BLaER1 treated with 17β-estradiol and CSF1 and Interleukin-3, amounts not matched to agents 10 nM and 100 nM (cell line): ENCODE measurements around the gene RAET1L.

Experiments
- H3K27ac ChIP-seq, 11 experiments: shearing (Covaris generic); formaldehyde crosslinking; 2 replicates each; pipeline ENCODE4 v1.8.1; 2022
- H3K27me3 ChIP-seq, 11 experiments: shearing (Covaris generic); formaldehyde crosslinking; 2 replicates each; pipeline ENCODE4 v1.8.1; 2022
- H3K36me3 ChIP-seq, 11 experiments: shearing (Covaris generic); formaldehyde crosslinking; 2 replicates each; pipeline ENCODE4 v1.8.1; 2022
- H3K4me1 ChIP-seq, 10 experiments: shearing (Covaris generic); formaldehyde crosslinking; 2 replicates each; pipeline ENCODE4 v1.8.1; 2022
- H3K4me2 ChIP-seq, 11 experiments: shearing (Covaris generic); formaldehyde crosslinking; 2 replicates each; pipeline ENCODE4 v1.8.1; 2022
- H3K4me3 ChIP-seq, 10 experiments: shearing (Covaris generic); formaldehyde crosslinking; 2 replicates each; pipeline ENCODE4 v1.8.1; 2022
- H3K9ac ChIP-seq, 11 experiments: shearing (Covaris generic); formaldehyde crosslinking; 2 replicates each; pipeline ENCODE4 v1.8.1; 2022
- H3K9me3 ChIP-seq, 11 experiments: shearing (Covaris generic); formaldehyde crosslinking; replicated peaks in 1 of 11; 2 replicates each; pipeline ENCODE4 v1.8.1; 2022
- H4K20me1 ChIP-seq, 11 experiments: shearing (Covaris generic); formaldehyde crosslinking; 2 replicates each; pipeline ENCODE4 v1.8.1; 2022
- Cebpa-rat ChIP-seq, 11 experiments: shearing (Covaris generic); IDR thresholded peaks; 2 replicates each; pipeline ENCODE4 v1.8.1; 2022

The RAET1L gene

DNA sequence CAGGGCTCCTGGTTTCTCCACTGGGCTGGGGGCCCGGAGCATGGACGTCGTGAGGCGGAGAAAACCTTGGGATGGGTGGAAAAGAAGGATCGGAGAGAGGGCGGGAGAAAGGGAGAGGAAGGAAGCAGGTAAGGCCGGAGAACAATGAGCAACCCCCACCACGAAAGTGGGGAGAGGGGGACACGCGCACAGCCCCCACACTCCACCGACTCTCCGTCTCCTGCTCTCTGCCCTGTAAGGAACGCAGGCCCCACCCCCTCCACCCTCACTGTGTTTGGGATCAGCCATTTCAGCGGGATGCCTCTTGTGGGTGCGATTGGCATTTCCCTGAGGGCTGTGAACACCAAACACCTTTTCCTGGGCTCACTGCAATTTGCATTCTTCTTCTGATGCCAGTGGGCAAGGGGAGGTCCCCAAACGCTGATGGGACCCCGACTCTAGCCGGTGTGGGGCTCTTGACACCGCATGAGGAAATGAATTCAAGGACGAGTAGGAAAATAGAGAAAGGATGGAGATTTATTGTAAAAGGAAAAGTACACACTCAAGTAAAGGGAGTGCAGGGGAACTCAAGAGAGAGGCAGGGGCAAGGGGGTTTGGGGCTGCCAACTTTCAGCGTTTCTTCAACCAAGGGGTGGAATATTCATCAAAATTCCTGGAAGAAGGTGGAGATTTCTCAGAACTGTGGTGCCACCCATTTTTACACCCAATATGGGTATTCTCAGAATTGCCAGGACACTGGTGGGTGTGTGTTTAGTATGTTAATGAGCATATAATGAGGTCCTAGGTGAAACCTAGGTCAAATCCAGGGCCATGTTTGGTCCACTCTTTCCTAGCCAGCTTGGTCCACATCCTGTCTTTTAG lies 13.1 kb upstream of the RAET1L start:
- Histone ChIP-seq H4K20me1 (no peaks in the 10 kb centered on the region), H3K9me3 (peaks cover 0 to 10% (median 0%) of the 10 kb centered on the region in 11 experiments; a peak in 3 of 22 replicates), H3K36me3 (no peaks in the 10 kb centered on the region), H3K27ac (no peak overlapping the region), H3K27me3 (peaks cover 12 to 30% (median 21%) of the 10 kb centered on the region in 11 experiments; a peak in 20 of 22 replicates), H3K9ac (no peak overlapping the region), H3K4me1 (peaks cover 0 to 13% (median 7%) of the 10 kb centered on the region in 10 experiments; a peak in 14 of 20 replicates), H3K4me2 (no peak overlapping the region), H3K4me3 (no peak overlapping the region)
- no peak for TF ChIP-seq Cebpa-rat (IDR thresholded peaks at IDR 0.05)

GRCh38 chr6:150037526-150038201 lies 12.3 kb upstream of the RAET1L start:
- H3K36me3 ChIP-seq = no peaks in the 10 kb centered on the region
- H3K9ac ChIP-seq = no peak overlapping the region
- H3K9me3 ChIP-seq = peaks cover 0 to 10% (median 0%) of the 10 kb centered on the region in 11 experiments; a peak in 3 of 22 replicates
- H4K20me1 ChIP-seq = no peaks in the 10 kb centered on the region
- H3K27ac ChIP-seq = no peak overlapping the region
- H3K4me1 ChIP-seq = peaks cover 0 to 11% (median 7%) of the 10 kb centered on the region in 10 experiments; a peak in 15 of 20 replicates
- H3K4me3 ChIP-seq = no peak overlapping the region
- no peak overlapping the region for H3K4me2 ChIP-seq
- peaks cover 12 to 30% (median 21%) of the 10 kb centered on the region in 11 experiments; a peak in 20 of 22 replicates for H3K27me3 ChIP-seq
- no peak for TF ChIP-seq Cebpa-rat (IDR thresholded peaks at IDR 0.05)

DNA sequence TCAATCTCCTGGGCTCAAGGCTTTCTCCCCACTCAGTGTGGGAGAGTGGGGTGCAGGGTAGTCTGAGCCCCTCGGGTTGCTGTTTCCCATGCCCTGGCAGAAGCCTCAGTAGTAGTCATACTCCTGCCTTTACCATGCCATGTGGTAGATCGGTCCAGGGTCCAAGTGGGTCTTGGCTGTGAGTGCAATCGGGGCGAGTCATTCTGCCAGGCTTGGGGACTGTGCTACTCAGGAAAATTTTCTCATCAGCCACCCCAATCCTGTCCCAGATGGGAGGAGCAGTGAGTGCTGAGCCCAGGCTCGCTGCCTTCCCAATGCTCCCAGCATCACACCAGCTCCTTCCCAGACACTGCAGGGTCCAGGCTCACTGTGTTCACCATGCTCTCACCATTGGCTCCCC lies 10.7 kb upstream of the RAET1L start:
- peaks cover 12 to 30% (median 21%) of the 10 kb centered on the region in 11 experiments; a peak in 20 of 22 replicates for H3K27me3 ChIP-seq
- H3K4me3 ChIP-seq = no peak overlapping the region
- no peak for TF ChIP-seq Cebpa-rat (IDR thresholded peaks at IDR 0.05)

GRCh38 chr6:150033207-150033771 lies 8.0 kb upstream of the RAET1L start:
- Histone ChIP-seq H3K4me3 (no peak overlapping the region), H3K36me3 (no peaks in the 10 kb centered on the region), H3K9me3 (peaks cover 0 to 10% (median 0%) of the 10 kb centered on the region in 11 experiments; a peak in 3 of 22 replicates), H3K4me2 (peak overlapping the region in 3 of 11 experiments; percentile 42 to 63 (median 57); a peak in 6 of 22 replicates), H3K4me1 (peaks cover 0 to 13% (median 9%) of the 10 kb centered on the region in 10 experiments; a peak in 13 of 20 replicates), H3K27me3 (peaks cover 12 to 21% (median 15%) of the 10 kb centered on the region in 11 experiments; a peak in 20 of 22 replicates), H3K27ac (no peak overlapping the region), H4K20me1 (no peaks in the 10 kb centered on the region), H3K9ac (no peak overlapping the region)
- TF ChIP-seq Cebpa-rat (IDR thresholded peaks at IDR 0.05) = no peak

More for the DNA sequence above, 10.7 kb upstream of the RAET1L start:
- H3K4me1 ChIP-seq = peaks cover 0 to 13% (median 0%) of the 10 kb centered on the region in 10 experiments; a peak in 8 of 20 replicates
- H3K4me2 ChIP-seq = no peak overlapping the region
- H3K9ac ChIP-seq = no peak overlapping the region
- H3K36me3 ChIP-seq = no peaks in the 10 kb centered on the region
- no peaks in the 10 kb centered on the region for H4K20me1 ChIP-seq
- H3K9me3 ChIP-seq = peaks cover 0 to 10% (median 0%) of the 10 kb centered on the region in 11 experiments; a peak in 3 of 22 replicates
- H3K27ac ChIP-seq = no peak overlapping the region

GRCh38 chr6:150032598-150032997 lies 7.3 kb upstream of the RAET1L start:
- Histone ChIP-seq H3K27me3 (peaks cover 6 to 16% (median 13%) of the 10 kb centered on the region in 11 experiments; a peak in 19 of 22 replicates), H3K9me3 (peaks cover 0 to 3% (median 0%) of the 10 kb centered on the region in 11 experiments; a peak in 3 of 22 replicates), H3K9ac (no peak overlapping the region), H4K20me1 (peaks cover 0 to 2% (median 0%) of the 10 kb centered on the region in 11 experiments; a peak in 3 of 22 replicates), H3K36me3 (no peaks in the 10 kb centered on the region), H3K4me2 (peak overlapping the region in 3 of 11 experiments; percentile 42 to 63 (median 57); a peak in 6 of 22 replicates), H3K27ac (no peak overlapping the region), H3K4me1 (peaks cover 0 to 13% (median 9%) of the 10 kb centered on the region in 10 experiments; a peak in 13 of 20 replicates), H3K4me3 (no peak overlapping the region)
- TF ChIP-seq Cebpa-rat (IDR thresholded peaks at IDR 0.05) = no peak

- H3K4me3 ChIP-seq = no peak overlapping the region
- no peaks in the 10 kb centered on the region for H3K9me3 ChIP-seq
- no peaks in the 10 kb centered on the region for H3K36me3 ChIP-seq
- no peak overlapping the region for H3K9ac ChIP-seq
- H4K20me1 ChIP-seq = peaks cover 0 to 14% (median 0%) of the 10 kb centered on the region in 11 experiments; a peak in 5 of 22 replicates
- TF ChIP-seq Cebpa-rat (IDR thresholded peaks at IDR 0.05) = no peak
- peaks cover 0 to 20% (median 10%) of the 10 kb centered on the region in 10 experiments; a peak in 13 of 20 replicates for H3K4me1 ChIP-seq
- no peak overlapping the region for H3K4me2 ChIP-seq
- no peak overlapping the region for H3K27ac ChIP-seq
- peaks cover 19 to 29% (median 24%) of the 10 kb centered on the region in 11 experiments for H3K27me3 ChIP-seq
These were observed 5.3 kb upstream of the RAET1L start for GRCh38 chr6:150030611-150031010.

DNA sequence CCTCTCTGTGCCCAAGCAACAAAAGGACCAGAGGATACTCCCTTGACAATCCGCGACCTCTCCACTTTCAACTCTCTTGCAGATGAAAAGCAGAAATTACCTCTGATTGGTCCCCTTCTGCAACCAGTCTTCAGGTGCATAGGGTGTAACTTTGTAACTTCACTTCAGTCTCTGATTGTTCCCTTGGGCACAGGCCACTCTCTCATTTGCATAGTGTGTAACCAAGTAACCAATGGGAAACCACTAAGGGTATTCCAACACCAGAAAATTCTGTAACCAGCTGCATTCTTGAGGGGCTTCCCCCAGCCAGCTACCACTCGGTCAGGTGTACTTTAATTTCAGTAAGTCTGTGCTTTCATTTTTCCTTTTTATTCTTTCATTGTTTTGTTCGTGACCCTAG lies 4.4 kb upstream of the RAET1L start:
- Histone ChIP-seq H3K27ac (no peak overlapping the region), H3K4me1 (peaks cover 0 to 22% (median 11%) of the 10 kb centered on the region in 10 experiments; a peak in 13 of 20 replicates), H3K36me3 (no peaks in the 10 kb centered on the region), H3K9ac (no peak overlapping the region), H3K4me2 (peak overlapping the region in 7 of 11 experiments; percentile 3 to 36 (median 20); a peak in 9 of 22 replicates), H3K4me3 (no peak overlapping the region), H3K9me3 (no peaks in the 10 kb centered on the region), H4K20me1 (peaks cover 0 to 20% (median 0%) of the 10 kb centered on the region in 11 experiments; a peak in 5 of 22 replicates), H3K27me3 (peaks cover 27 to 38% (median 33%) of the 10 kb centered on the region in 11 experiments)
- no peak for TF ChIP-seq Cebpa-rat (IDR thresholded peaks at IDR 0.05)

GRCh38 chr6:150029276-150029675 lies 3.9 kb upstream of the RAET1L start:
- Histone ChIP-seq H3K4me1 (peaks cover 0 to 22% (median 11%) of the 10 kb centered on the region in 10 experiments; a peak in 13 of 20 replicates), H3K4me3 (no peak overlapping the region), H3K9ac (no peak overlapping the region), H3K9me3 (no peaks in the 10 kb centered on the region), H3K27ac (no peak overlapping the region), H3K27me3 (peaks cover 32 to 42% (median 38%) of the 10 kb centered on the region in 11 experiments), H3K36me3 (no peaks in the 10 kb centered on the region), H4K20me1 (peaks cover 0 to 21% (median 0%) of the 10 kb centered on the region in 11 experiments; a peak in 5 of 22 replicates), H3K4me2 (peak overlapping the region in 6 of 11 experiments; percentile 3 to 36 (median 24); a peak in 8 of 22 replicates)
- TF ChIP-seq Cebpa-rat (IDR thresholded peaks at IDR 0.05) = no peak
